Fibroblast of peridontal ligament (primary cell): ENCODE data around the gene GPR142.

ENCODE experiments used
- DNase-seq: peaks from one replicate; pipeline ENCODE4 v3.0.0-alpha.2; 2010; ENCODE audit errors: extremely low read depth

Gene GPR142

GRCh38 chr17:74344658-74345057 is 22.6 kb upstream of the GPR142 start:
- no peak for DNase-seq

GRCh38 chr17:74345433-74346241 is 21.7 kb upstream of the GPR142 start:
- DNase-seq, result no peak

GRCh38 chr17:74347646-74348045 is 19.7 kb upstream of the GPR142 start:
- DNase-seq, result no peak

- no peak for DNase-seq
These were observed 18.2 kb upstream of the GPR142 start for GRCh38 chr17:74349120-74349519.

GRCh38 chr17:74350486-74350885 is 16.8 kb upstream of the GPR142 start:
- DNase-seq, result no peak

- no peak for DNase-seq
These were observed 15.6 kb upstream of the GPR142 start for GRCh38 chr17:74351552-74352210.

- DNase-seq, result no peak
These were observed 13.8 kb upstream of the GPR142 start for GRCh38 chr17:74353446-74354060.

GRCh38 chr17:74354123-74354522 is 13.2 kb upstream of the GPR142 start:
- no peak for DNase-seq

- no peak for DNase-seq
These were observed 12.7 kb upstream of the GPR142 start for GRCh38 chr17:74354561-74354960.

GRCh38 chr17:74355065-74355464 is 12.2 kb upstream of the GPR142 start:
- DNase-seq, result no peak

- DNase-seq, result no peak
These were observed 10.4 kb upstream of the GPR142 start for GRCh38 chr17:74356646-74357465.

GRCh38 chr17:74357466-74357809 is 9.9 kb upstream of the GPR142 start:
- DNase-seq, result no peak

- no peak for DNase-seq
These were observed 8.6 kb upstream of the GPR142 start for GRCh38 chr17:74358697-74359096.

- DNase-seq, result no peak
These were observed 7.4 kb upstream of the GPR142 start for GRCh38 chr17:74359916-74360315.

GRCh38 chr17:74360899-74361229 is 6.4 kb upstream of the GPR142 start:
- no peak for DNase-seq

- no peak for DNase-seq
These were observed 5.9 kb upstream of the GPR142 start, which contains the start of gene BTBD17 for GRCh38 chr17:74361230-74362068. Gene BTBD17, minus strand, starts transcription at chr17:74361868. Its CDS starts 49 bp downstream, at chr17:74361819.

- no peak for DNase-seq
These were observed 5.3 kb upstream of the GPR142 start for GRCh38 chr17:74362069-74362405.

GRCh38 chr17:74362810-74363498 is 4.4 kb upstream of the GPR142 start:
- no peak for DNase-seq

GRCh38 chr17:74368341-74369081 is 1.2 kb downstream of the GPR142 start:
- peak; percentile 26 for DNase-seq

- DNase-seq, result no peak
These were observed 1.9 kb downstream of the GPR142 start for GRCh38 chr17:74369221-74369620.
